Measurements from ENCODE around the gene RPLP2. TPM values are rescaled to one million over a fixed set of nuclear protein-coding genes. Genes with fewer than 3 reads are reported as not detected.

RPLP2 gene
- total RNA-seq, 4 donors from 2014 or later: 555 to 1,150 (median 858) TPM

- ATAC-seq (ENCODE audit: low FRiP score) (no peak), DNase-seq (ENCODE audit: low spot score) (no peak)
These were observed 40.4 kb downstream of the RPLP2 start for GRCh38 chr11:849951-850774.

GRCh38 chr11:850775-851763 is 41.3 kb downstream of the RPLP2 start:
- DNase-seq (ENCODE audit: low spot score): no peak
- no peak for ATAC-seq (ENCODE audit: low FRiP score)
- TF ChIP-seq CTCF (IDR thresholded peaks at IDR 0.05): no peak

More at GRCh38 chr11:849951-850774, 40.4 kb downstream of the RPLP2 start:
- TF ChIP-seq CTCF (IDR thresholded peaks at IDR 0.05): no peak

- ATAC-seq (ENCODE audit: low FRiP score) (no peak), DNase-seq (ENCODE audit: low spot score) (no peak)
- no peak for TF ChIP-seq CTCF (IDR thresholded peaks at IDR 0.05)
These were observed 43.0 kb downstream of the RPLP2 start for GRCh38 chr11:852762-853161.

- TF ChIP-seq CTCF (IDR thresholded peaks at IDR 0.05): no peak
- ATAC-seq (ENCODE audit: low FRiP score): no peak
- DNase-seq (ENCODE audit: low spot score): no peak
These were observed 44.1 kb downstream of the RPLP2 start for GRCh38 chr11:853682-854448.

- ATAC-seq (ENCODE audit: low FRiP score) (no peak), DNase-seq (ENCODE audit: low spot score) (no peak)
- no peak for TF ChIP-seq CTCF (IDR thresholded peaks at IDR 0.05)
These were observed 45.0 kb downstream of the RPLP2 start for GRCh38 chr11:854601-855329.

- TF ChIP-seq CTCF (IDR thresholded peaks at IDR 0.05): no peak
- no peak for ATAC-seq (ENCODE audit: low FRiP score)
- DNase-seq (ENCODE audit: low spot score): no peak
These were observed 45.5 kb downstream of the RPLP2 start for GRCh38 chr11:855330-855674.

All from omental fat pad (tissue), 4 donors.